H9 (cell line): ENCODE data around the gene DLG5. TPM values are rescaled to one million over a fixed set of nuclear protein-coding genes. Genes with fewer than 3 reads are reported as not detected.

ENCODE experiments used
- DNase-seq: peaks from one replicate; pipeline ENCODE4 v3.0.0-alpha.2; 2017
- H2AFZ ChIP-seq: one replicate; pipeline ENCODE4 v1.6.1; 2013; ENCODE audit warnings: mild to moderate bottlenecking, low read length, control low read depth, moderate library complexity
- H2AK5ac ChIP-seq: 2 replicates; pipeline ENCODE4 v1.6.1; 2013; ENCODE audit warnings: low read length, control low read depth, mixed read lengths; ENCODE audit not compliant: insufficient read length
- H2BK120ac ChIP-seq: one replicate; pipeline ENCODE4 v1.6.1; 2013; ENCODE audit warnings: low read depth, mild to moderate bottlenecking, low read length, control low read depth, inconsistent platforms; ENCODE audit not compliant: poor library complexity, severe bottlenecking
- H2BK12ac ChIP-seq: 2 replicates; pipeline ENCODE4 v1.6.1; 2013; ENCODE audit warnings: low read length, control low read depth, mixed read lengths, low read depth; ENCODE audit not compliant: insufficient read length
- H2BK15ac ChIP-seq: 2 replicates; pipeline ENCODE4 v1.6.1; 2013; ENCODE audit warnings: low read depth, low read length, control low read depth
- H2BK20ac ChIP-seq: one replicate; pipeline ENCODE4 v1.6.1; 2013; ENCODE audit warnings: low read depth, mild to moderate bottlenecking, low read length, control low read depth, inconsistent platforms; ENCODE audit not compliant: poor library complexity, severe bottlenecking
- H2BK5ac ChIP-seq: 2 replicates; pipeline ENCODE4 v1.6.1; 2013; ENCODE audit warnings: low read length, control low read depth, mixed read lengths; ENCODE audit not compliant: insufficient read length
- H3K14ac ChIP-seq: 2 replicates; pipeline ENCODE4 v1.6.1; 2013; ENCODE audit warnings: low read length, control low read depth; ENCODE audit not compliant: insufficient read depth
- H3K18ac ChIP-seq: 2 replicates; pipeline ENCODE4 v1.6.1; 2013; ENCODE audit warnings: low read depth, mild to moderate bottlenecking, mixed read lengths, low read length, control low read depth; ENCODE audit not compliant: insufficient read length
- H3K23ac ChIP-seq: 2 replicates; pipeline ENCODE4 v1.6.1; 2013; ENCODE audit warnings: low read length, control low read depth, mixed read lengths, low read depth; ENCODE audit not compliant: insufficient read length
- H3K23me2 ChIP-seq: 2 replicates; pipeline ENCODE4 v1.6.1; 2013; ENCODE audit warnings: low read depth, mild to moderate bottlenecking, mixed read lengths, low read length, control low read depth; ENCODE audit not compliant: insufficient read length, poor library complexity, severe bottlenecking
- H3K27ac ChIP-seq: 2 replicates; pipeline ENCODE4 v1.5.1; 2013; ENCODE audit warnings: low read length, control low read depth, mixed read lengths, low read depth; ENCODE audit not compliant: insufficient read length
- H3K27me3 ChIP-seq: 2 replicates; pipeline ENCODE4 v1.6.1; 2013; ENCODE audit warnings: low read length, control low read depth, inconsistent platforms; ENCODE audit not compliant: insufficient read depth
- H3K4ac ChIP-seq: 2 replicates; pipeline ENCODE4 v1.6.1; 2013; ENCODE audit warnings: low read depth, mild to moderate bottlenecking, control low read depth, inconsistent platforms, low read length, moderate library complexity
- H3K4me1 ChIP-seq: 2 replicates; pipeline ENCODE4 v1.6.1; 2013; ENCODE audit warnings: low read length, control low read depth, inconsistent platforms; ENCODE audit not compliant: insufficient read depth
- H3K4me2 ChIP-seq: 2 replicates; pipeline ENCODE4 v1.6.1; 2013; ENCODE audit warnings: low read length, control low read depth, mixed read lengths; ENCODE audit not compliant: insufficient read length, insufficient read depth
- H3K56ac ChIP-seq: 2 replicates; pipeline ENCODE4 v1.6.1; 2013; ENCODE audit warnings: low read depth, mild to moderate bottlenecking, mixed read lengths, low read length, control low read depth; ENCODE audit not compliant: insufficient read length
- H3K79me1 ChIP-seq: 2 replicates; pipeline ENCODE4 v1.6.1; 2013; ENCODE audit warnings: low read depth, mild to moderate bottlenecking, moderate library complexity, low read length, control low read depth, inconsistent platforms; ENCODE audit not compliant: insufficient read depth, poor library complexity, severe bottlenecking
- H3K79me2 ChIP-seq: 2 replicates; pipeline ENCODE4 v1.6.1; 2013; ENCODE audit warnings: low read length, control low read depth, inconsistent platforms; ENCODE audit not compliant: insufficient read depth
- H3K9ac ChIP-seq: 2 replicates; pipeline ENCODE4 v1.6.1; 2013; ENCODE audit warnings: low read length, control low read depth, mixed read lengths; ENCODE audit not compliant: insufficient read length; ENCODE audit errors: extremely low read depth
- H3K9me3 ChIP-seq: one replicate; pipeline ENCODE4 v1.6.1; 2013; ENCODE audit warnings: low read depth, low read length, inconsistent platforms; ENCODE audit not compliant: control insufficient read depth
- H3T11ph ChIP-seq: one replicate; pipeline ENCODE4 v1.6.1; 2013; ENCODE audit warnings: mild to moderate bottlenecking, low read length, control low read depth, inconsistent platforms
- H4K20me1 ChIP-seq: one replicate; pipeline ENCODE4 v1.6.1; 2013; ENCODE audit not compliant: control insufficient read depth, insufficient read length, insufficient read depth
- H4K5ac ChIP-seq: 2 replicates; pipeline ENCODE4 v1.6.1; 2013; ENCODE audit warnings: low read depth, mild to moderate bottlenecking, mixed read lengths, low read length, control low read depth; ENCODE audit not compliant: insufficient read length
- H4K8ac ChIP-seq: replicated peaks from 2 replicates; pipeline ENCODE4 v1.6.1; 2013; ENCODE audit warnings: low read length, control low read depth, mixed read lengths, low read depth; ENCODE audit not compliant: insufficient read length
- H4K91ac ChIP-seq: 2 replicates; pipeline ENCODE4 v1.6.1; 2013; ENCODE audit warnings: low read depth, mild to moderate bottlenecking, moderate library complexity, mixed read lengths, low read length, control low read depth; ENCODE audit not compliant: insufficient read length
- H3K27ac Mint-ChIP-seq, 3 experiments: 2 replicates in 2 of 3; 3 replicates in 1 of 3; pipeline ENCODE4 v1.8.0; 2020 to 2021; ENCODE audit warnings: mixed read lengths in 3 of 3, mild to moderate bottlenecking in 1 of 3, moderate library complexity in 1 of 3
- H3K27me3 Mint-ChIP-seq: 2 replicates; pipeline ENCODE4 v1.8.0; 2021; ENCODE audit warnings: low read depth, mild to moderate bottlenecking, moderate library complexity, mixed read lengths
- H3K36me3 Mint-ChIP-seq, 3 experiments: 2 replicates in 2 of 3; 3 replicates in 1 of 3; pipeline ENCODE4 v1.8.0; 2020 to 2021; ENCODE audit warnings: low read depth in 3 of 3, mixed read lengths in 3 of 3; ENCODE audit not compliant: insufficient read depth in 1 of 3
- H3K4me1 Mint-ChIP-seq, 2 experiments: 2 replicates each; pipeline ENCODE4 v1.8.0; 2020; ENCODE audit warnings: mixed read lengths in 2 of 2
- H3K4me3 Mint-ChIP-seq, 2 experiments: 2 replicates in 1 of 2; 3 replicates in 1 of 2; pipeline ENCODE4 v1.8.0; 2020 to 2021; ENCODE audit warnings: mild to moderate bottlenecking in 2 of 2, mixed read lengths in 2 of 2, moderate library complexity in 1 of 2
- H3K9me3 Mint-ChIP-seq, 2 experiments: 2 replicates in 1 of 2; 3 replicates in 1 of 2; pipeline ENCODE4 v1.8.0; 2020; ENCODE audit warnings: mild to moderate bottlenecking in 2 of 2, mixed read lengths in 2 of 2, moderate library complexity in 1 of 2
- CTCF ChIP-seq: fragments of 200-600 bp; sonication (generic); conservative IDR thresholded peaks from 3 replicates; pipeline ENCODE4 v1.8.0; 2021; ENCODE audit warnings: antibody characterized with exemption, mild to moderate bottlenecking
- WGBS: extraction: QIAGEN DNeasy Blood & Tissue Kit; methylation state at CpG from one replicate; pipeline ENCODE4 v1.1.7; 2013; ENCODE audit warnings: missing lambda C conversion rate, low lambda C conversion rate, mixed read lengths; ENCODE audit not compliant: insufficient read length; ENCODE audit errors: extremely low coverage; 5-methylcytosine and 5-hydroxymethylcytosine counted together
- total RNA-seq: library from RNA; stranded (reverse); gene quantifications from 2 replicates; pipeline ENCODE4 v1.2.1, GENCODE V29; 2021

Gene DLG5
- total RNA-seq, 1 experiment from 2014 or later: 67.4 TPM

GRCh38 chr10:77946084-77946483 lies 19.5 kb upstream of the DLG5 start:
- no peak overlapping the region for H3K23ac ChIP-seq
- H3K36me3 Mint-ChIP-seq: peaks cover 7 to 9% (median 8%) of the 10 kb centered on the region in 3 experiments
- H4K5ac ChIP-seq: no peak overlapping the region
- H3K18ac ChIP-seq: no peak overlapping the region
- no peak overlapping the region for H4K91ac ChIP-seq
- H3K79me1 ChIP-seq: no peaks in the 10 kb centered on the region
- no peak for TF ChIP-seq CTCF
- H3K23me2 ChIP-seq: peaks cover 3% of the 10 kb centered on the region
- no peak overlapping the region for H2AFZ ChIP-seq
- H2BK12ac ChIP-seq: no peak overlapping the region
- no peak overlapping the region for H3K4me3 Mint-ChIP-seq
- H3K27ac Mint-ChIP-seq: no peak overlapping the region; a peak in 1 of 7 replicates
- H4K8ac ChIP-seq: no peak overlapping the region
- H3K79me2 ChIP-seq: no peaks in the 10 kb centered on the region
- H2BK120ac ChIP-seq: no peak overlapping the region
- H2BK15ac ChIP-seq: no peak overlapping the region
- DNase-seq: no peak
- no peaks in the 10 kb centered on the region for H3K27me3 Mint-ChIP-seq
- no peak overlapping the region for H2BK5ac ChIP-seq
- no peak overlapping the region for H3K14ac ChIP-seq
- H4K20me1 ChIP-seq: no peaks in the 10 kb centered on the region
- no peak overlapping the region for H2BK20ac ChIP-seq
- no CpG with 5 or more reads among the region's 2 CpGs for WGBS
- H3K27me3 ChIP-seq: no peaks in the 10 kb centered on the region
- H3K4me1 Mint-ChIP-seq: peaks cover 21 to 22% of the 10 kb centered on the region in 2 experiments
- H3K4me2 ChIP-seq: no peak overlapping the region
- H3K9me3 ChIP-seq: no peaks in the 10 kb centered on the region
- no peak overlapping the region for H3K27ac ChIP-seq
- H2AK5ac ChIP-seq: no peak overlapping the region
- H3T11ph ChIP-seq: no peak overlapping the region
- no peak overlapping the region for H3K56ac ChIP-seq
- H3K9me3 Mint-ChIP-seq: peaks cover 8% of the 10 kb centered on the region in 2 experiments
- no peak overlapping the region for H3K4ac ChIP-seq
- H3K4me1 ChIP-seq: peaks cover 2% of the 10 kb centered on the region
- no peak overlapping the region for H3K9ac ChIP-seq
